Cardiac muscle cell (in vitro differentiated cells and primary cell): ENCODE results near the gene GPR150. TPM values are rescaled to one million over a fixed set of nuclear protein-coding genes. Genes with fewer than 3 reads are reported as not detected.
A peak's percentile ranks its signal among the peaks of the same experiment; 100 is the strongest.

ENCODE experiments used
- DNase-seq, 2 donors: peaks; one replicate each; pipeline versions ENCODE4 v3.0.0 to v3.0.0-alpha.2; 2010 to 2017; ENCODE audit warnings: low read depth in 1 of 2, low spot score in 1 of 2
- H3K27ac ChIP-seq: fragments of 200-600 bp; sonication (generic); 2 replicates; pipeline ENCODE4 v1.5.1; 2016
- H3K27me3 ChIP-seq: fragments of 200-600 bp; sonication (generic); 2 replicates; pipeline ENCODE4 v1.6.0; 2016; ENCODE audit warnings: control low read depth
- H3K36me3 ChIP-seq: fragments of 200-600 bp; sonication (generic); 2 replicates; pipeline ENCODE4 v1.5.1; 2016; ENCODE audit warnings: control low read depth
- H3K4me1 ChIP-seq: fragments of 200-600 bp; sonication (generic); 2 replicates; pipeline ENCODE4 v1.8.1; 2017; ENCODE audit warnings: low read depth, mild to moderate bottlenecking, mixed run types
- H3K4me3 ChIP-seq: fragments of 200-600 bp; sonication (generic); 2 replicates; pipeline ENCODE4 v1.5.1; 2016; ENCODE audit warnings: mild to moderate bottlenecking
- H3K9me3 ChIP-seq: fragments of 200-600 bp; sonication (generic); 2 replicates; pipeline ENCODE4 v1.5.1; 2017; ENCODE audit warnings: low read depth, mild to moderate bottlenecking, control low read depth
- polyA plus RNA-seq: library from polyadenylated mRNA; unstranded; fragments of >200 nt; fragmentation: Nextera tagmentation; extraction: Ambion mirVana; gene quantifications from 2 replicates; pipeline ENCODE4 v1.2.1, GENCODE V29; 2016
- total RNA-seq: library from RNA; depleted of rRNA; stranded (reverse); fragments of >200 nt; gene quantifications from 2 replicates; pipeline ENCODE4 v1.2.3, GENCODE V29; 2016
- TF ChIP-seq, protein P1 (sequence below): IDR thresholded peaks from 2 replicates; pipeline ENCODE4 v1.5.1; 2012; ENCODE audit warnings: low read depth, mild to moderate bottlenecking, low read length

Gene GPR150
- total and polyA plus RNA-seq, 2 experiments from 2014 or later = 0.39 to 0.57 TPM

DNA sequence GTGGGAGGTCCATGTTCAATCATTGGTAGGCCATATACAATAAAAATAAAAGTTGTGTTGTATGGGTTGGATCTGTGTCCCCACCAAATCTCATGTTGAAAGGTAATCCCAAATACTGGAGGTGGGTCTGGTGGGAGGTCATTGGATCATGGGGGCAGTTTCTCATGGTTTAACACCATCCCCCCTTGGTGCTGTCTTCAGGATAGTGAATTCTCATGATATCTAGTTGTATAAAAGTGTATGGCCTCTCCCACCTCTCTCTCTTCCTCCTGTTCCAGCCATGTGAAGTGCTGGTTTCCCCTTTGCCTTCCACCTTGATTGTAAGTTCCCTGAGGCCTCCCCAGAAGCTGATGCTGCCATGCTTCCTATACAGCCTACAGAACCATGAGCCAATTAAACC is 47.8 kb downstream of the GPR150 start:
- TF ChIP-seq, protein P1, sequence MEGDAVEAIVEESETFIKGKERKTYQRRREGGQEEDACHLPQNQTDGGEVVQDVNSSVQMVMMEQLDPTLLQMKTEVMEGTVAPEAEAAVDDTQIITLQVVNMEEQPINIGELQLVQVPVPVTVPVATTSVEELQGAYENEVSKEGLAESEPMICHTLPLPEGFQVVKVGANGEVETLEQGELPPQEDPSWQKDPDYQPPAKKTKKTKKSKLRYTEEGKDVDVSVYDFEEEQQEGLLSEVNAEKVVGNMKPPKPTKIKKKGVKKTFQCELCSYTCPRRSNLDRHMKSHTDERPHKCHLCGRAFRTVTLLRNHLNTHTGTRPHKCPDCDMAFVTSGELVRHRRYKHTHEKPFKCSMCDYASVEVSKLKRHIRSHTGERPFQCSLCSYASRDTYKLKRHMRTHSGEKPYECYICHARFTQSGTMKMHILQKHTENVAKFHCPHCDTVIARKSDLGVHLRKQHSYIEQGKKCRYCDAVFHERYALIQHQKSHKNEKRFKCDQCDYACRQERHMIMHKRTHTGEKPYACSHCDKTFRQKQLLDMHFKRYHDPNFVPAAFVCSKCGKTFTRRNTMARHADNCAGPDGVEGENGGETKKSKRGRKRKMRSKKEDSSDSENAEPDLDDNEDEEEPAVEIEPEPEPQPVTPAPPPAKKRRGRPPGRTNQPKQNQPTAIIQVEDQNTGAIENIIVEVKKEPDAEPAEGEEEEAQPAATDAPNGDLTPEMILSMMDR = no peak
- peaks cover 12% of the 10 kb centered on the region for H3K4me1 ChIP-seq

GRCh38 chr5:95668216-95668615 is 48.3 kb downstream of the GPR150 start:
- Histone ChIP-seq H3K36me3 (no peaks in the 10 kb centered on the region), H3K27ac (no peak overlapping the region), H3K27me3 (no peaks in the 10 kb centered on the region), H3K9me3 (no peaks in the 10 kb centered on the region), H3K4me1 (peaks cover 12% of the 10 kb centered on the region), H3K4me3 (no peak overlapping the region)
- peak in 1 of 2 donors; percentile 47 for DNase-seq
- TF ChIP-seq, protein P1 = no peak

More for the DNA sequence above, 47.8 kb downstream of the GPR150 start:
- no peak for DNase-seq
- no peaks in the 10 kb centered on the region for H3K27me3 ChIP-seq
- H3K36me3 ChIP-seq = no peaks in the 10 kb centered on the region
- no peaks in the 10 kb centered on the region for H3K9me3 ChIP-seq
- no peak overlapping the region for H3K27ac ChIP-seq
- H3K4me3 ChIP-seq = no peak overlapping the region

- Histone ChIP-seq H3K9me3 (no peaks in the 10 kb centered on the region), H3K36me3 (no peaks in the 10 kb centered on the region), H3K4me3 (no peak overlapping the region), H3K27ac (peak overlapping the region; percentile 3), H3K4me1 (peaks cover 12% of the 10 kb centered on the region), H3K27me3 (no peaks in the 10 kb centered on the region)
- TF ChIP-seq, protein P1 = no peak
- peak in 1 of 2 donors; percentile 26 for DNase-seq
Measured at GRCh38 chr5:95668728-95669127, 48.8 kb downstream of the GPR150 start.

DNA sequence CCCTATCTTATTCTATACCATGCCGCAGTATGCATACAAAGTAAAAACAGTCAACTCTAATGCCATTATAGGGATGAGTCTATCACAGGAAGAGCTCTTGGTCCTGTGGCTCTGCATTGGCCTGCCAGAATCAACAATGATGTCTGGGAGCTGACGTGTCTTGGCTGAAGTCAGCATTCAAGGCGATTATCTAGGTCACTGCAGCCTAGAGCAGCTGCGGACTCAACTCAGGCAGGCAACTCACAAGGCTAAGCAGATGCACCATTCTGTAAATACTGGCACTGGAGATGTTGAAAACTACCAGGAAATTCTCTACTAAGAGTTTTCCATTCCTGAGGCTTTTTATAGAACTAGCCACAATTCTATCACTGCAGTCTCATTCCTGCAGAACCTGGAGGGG is 49.7 kb downstream of the GPR150 start:
- Histone ChIP-seq H3K27ac (peak overlapping the region; percentile 3), H3K4me3 (no peak overlapping the region), H3K36me3 (no peaks in the 10 kb centered on the region), H3K9me3 (no peaks in the 10 kb centered on the region), H3K4me1 (peaks cover 5% of the 10 kb centered on the region), H3K27me3 (no peaks in the 10 kb centered on the region)
- TF ChIP-seq, protein P1 = no peak
- DNase-seq = peak in 1 of 2 donors; percentile 95

- Histone ChIP-seq H3K27me3 (no peaks in the 10 kb centered on the region), H3K4me1 (peaks cover 3% of the 10 kb centered on the region), H3K9me3 (no peaks in the 10 kb centered on the region), H3K36me3 (no peaks in the 10 kb centered on the region), H3K4me3 (no peak overlapping the region), H3K27ac (peak overlapping the region; percentile 3)
- TF ChIP-seq, protein P1 = no peak
- no peak for DNase-seq
Measured at GRCh38 chr5:95669985-95670384, 50.1 kb downstream of the GPR150 start.

- Histone ChIP-seq H3K4me1 (peaks cover 3% of the 10 kb centered on the region), H3K9me3 (no peaks in the 10 kb centered on the region), H3K27ac (no peak overlapping the region), H3K27me3 (no peaks in the 10 kb centered on the region), H3K36me3 (no peaks in the 10 kb centered on the region), H3K4me3 (no peak overlapping the region)
- TF ChIP-seq, protein P1 = no peak
- DNase-seq = no peak
Measured at GRCh38 chr5:95670568-95670967, 50.7 kb downstream of the GPR150 start.
